Heart left ventricle (tissue), 16 donors: ENCODE results near the gene LUZP2. TPM values are rescaled to one million over a fixed set of nuclear protein-coding genes. Genes with fewer than 3 reads are reported as not detected.
"Not testable (repeated sequence)": the region's sequence is repeated elsewhere in the genome, so short reads cannot be mapped to it uniquely, and the experiment has no call there.

Source experiments
- ATAC-seq, 4 donors: fragments of 200-7000 bp; cut with Tn5 transposase; one replicate each; pipeline ENCODE4 v1.9.1; 2020 to 2022; ENCODE audit warnings: moderate library complexity in 4 of 4, mild to moderate bottlenecking in 3 of 4, moderate number of reproducible peaks in 1 of 4
- DNase-seq, 5 donors: peaks; one replicate each; pipeline ENCODE4 v3.0.0-alpha.2; 2020
- H3K27ac ChIP-seq, 12 donors: fragments of 200-600 bp; sonication (generic) in 4 of 12; one replicate each; pipeline versions ENCODE4 v1.5.0 to v1.8.0; 2016 to 2022; ENCODE audit warnings: mild to moderate bottlenecking in 2 of 12
- H3K27me3 ChIP-seq, 9 donors: fragments of 200-600 bp; sonication (generic) in 2 of 9; one replicate each; pipeline versions ENCODE4 v1.5.1 to v1.8.0; 2016 to 2022; ENCODE audit warnings: mild to moderate bottlenecking in 3 of 9
- H3K36me3 ChIP-seq, 9 donors: fragments of 200-600 bp; sonication (generic) in 2 of 9; one replicate each; pipeline versions ENCODE4 v1.5.0 to v1.8.0; 2018 to 2022; ENCODE audit warnings: mild to moderate bottlenecking in 2 of 9
- H3K4me1 ChIP-seq, 12 donors: fragments of 200-600 bp; sonication (generic) in 4 of 12; one replicate each; pipeline versions ENCODE4 v1.5.0 to v1.8.0; 2016 to 2022; ENCODE audit warnings: mild to moderate bottlenecking in 3 of 12
- H3K4me3 ChIP-seq, 12 donors: fragments of 200-600 bp; sonication (generic) in 4 of 12; one replicate each; pipeline versions ENCODE4 v1.5.0 to v1.8.0; 2017 to 2022; ENCODE audit warnings: mild to moderate bottlenecking in 9 of 12, moderate library complexity in 4 of 12
- H3K9me3 ChIP-seq, 12 donors: fragments of 200-600 bp; sonication (generic) in 4 of 12; one replicate each; pipeline versions ENCODE4 v1.5.0 to v1.8.0; 2016 to 2022; ENCODE audit warnings: mild to moderate bottlenecking in 1 of 12
- POLR2A ChIP-seq, 2 donors: fragments of 450-650 bp; IDR thresholded peaks; one replicate each; pipeline ENCODE4 v1.6.1; 2017; ENCODE audit warnings: antibody characterized with exemption in 2 of 2, mild to moderate bottlenecking in 2 of 2, moderate library complexity in 2 of 2
- WGBS, 4 donors: extraction: QIAGEN DNeasy Blood & Tissue Kit in 2 of 4; methylation state at CpG; one replicate each; pipeline versions ENCODE4 v1.1.5 to v1.1.7; 2013 to 2018; 5-methylcytosine and 5-hydroxymethylcytosine counted together
- intact Hi-C, 10 donors: fragments of 100-400 bp; cut with DNase I; formaldehyde crosslinking; loops; one replicate each; pipeline versions ENCODE4 v1.11.1 to v1.14.2; 2022
- polyA plus RNA-seq, 2 donors: library from polyadenylated mRNA; stranded (reverse); fragments of 200-250 nt; gene quantifications; one replicate each; pipeline ENCODE4 v1.2.3, GENCODE V29; 2013
- total RNA-seq, 9 donors: library from RNA; depleted of rRNA in 2 of 9; stranded (reverse); fragments of >200 nt in 2 of 9; fragmentation: NEBNext Ultra II Directional in 3 of 9; extraction: Animal tissue kit (Norgen Biotek cat#: 25700) in 3 of 9; gene quantifications; one replicate each; pipeline versions ENCODE4 v1.1.0 to v1.2.4, GENCODE V29; 2016 to 2023
- TF ChIP-seq, protein P1 (sequence below), 12 donors: fragments of 200-600 bp; sonication (generic) in 4 of 12; IDR thresholded peaks; one replicate each; pipeline versions ENCODE4 v1.5.0 to v1.8.0; 2018 to 2022; ENCODE audit warnings: antibody characterized with exemption in 12 of 12, mild to moderate bottlenecking in 5 of 12
- donor health status: ischemic (EF 13 %, LVEDD 7.1; RV severe dilation, severe dysfunction).
- donor health status: healthy with polysubstance abuse.
- donor health status: DM: no; HTN: yes; CAD: no.
- donor health status: DM: no; HTN: no; CAD: no.
- donor health status: ischemic (EF 25% LVEDD 6.9; RV normal size, moderate dysfunction).
- donor health status: ischemic (EF 25% LVEDD 5.7; RV mildly dilated, moderate dysfunction).
- donor health status: healthy.
- donor health status: DM: yes; HTN: yes; CAD: no.
- donor health status: ischemic (EF 35%, LVEDD 5.7; RV mildly dilated, moderate dysfunction).
- donor health status: nonischemic (EF 11% LVEDD 7.7; RV severe dilation, severe dysfunction).
- donor health status: DM: yes; HTN: yes; CAD: no.
- donor health status: PGD.
- donor health status: ischemic (EF 29% LVEDD 5.4; RV normal size, mild dysfunction).
- donor health status: nonischemic (EF 23%, LVEDD 6.1; RV moderate dilation, normal function).

The LUZP2 gene
- total and polyA plus RNA-seq, 11 donors = 0.11 to 0.30 (median 0.17) TPM; not detected in 7

DNA sequence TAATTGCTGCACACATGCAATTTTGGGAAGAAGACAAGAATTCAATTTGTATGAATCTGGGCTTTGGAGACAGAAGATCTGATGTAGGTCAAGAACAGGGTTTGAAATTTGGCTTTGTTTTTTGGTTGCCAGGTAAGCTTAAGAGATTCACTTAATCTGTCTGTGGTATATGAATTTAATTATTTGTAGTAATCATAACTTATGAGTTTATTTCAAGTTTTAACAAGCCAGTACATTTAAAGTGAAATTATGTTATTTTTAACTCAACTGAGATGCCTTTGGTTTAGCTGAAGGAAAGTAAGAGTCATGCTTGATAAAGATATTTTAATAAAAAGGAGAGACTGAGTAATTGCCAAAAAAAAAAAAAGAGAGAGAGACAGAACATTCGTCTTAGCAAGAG is 384.1 kb downstream of the LUZP2 start:
- Histone ChIP-seq H3K4me3 (no peak overlapping the region), H3K27ac (no peak overlapping the region), H3K9me3 (no peaks in the 10 kb centered on the region), H3K36me3 (no peaks in the 10 kb centered on the region), H3K4me1 (no peaks in the 10 kb centered on the region), H3K27me3 (no peaks in the 10 kb centered on the region)
- 11 to 29% (median 25%) methylated on average over 1 of the region's 1 CpG for WGBS, 4 donors
- no peak for DNase-seq
- no peak for TF ChIP-seq POLR2A (IDR thresholded peaks at IDR 0.05)
- TF ChIP-seq, protein P1, sequence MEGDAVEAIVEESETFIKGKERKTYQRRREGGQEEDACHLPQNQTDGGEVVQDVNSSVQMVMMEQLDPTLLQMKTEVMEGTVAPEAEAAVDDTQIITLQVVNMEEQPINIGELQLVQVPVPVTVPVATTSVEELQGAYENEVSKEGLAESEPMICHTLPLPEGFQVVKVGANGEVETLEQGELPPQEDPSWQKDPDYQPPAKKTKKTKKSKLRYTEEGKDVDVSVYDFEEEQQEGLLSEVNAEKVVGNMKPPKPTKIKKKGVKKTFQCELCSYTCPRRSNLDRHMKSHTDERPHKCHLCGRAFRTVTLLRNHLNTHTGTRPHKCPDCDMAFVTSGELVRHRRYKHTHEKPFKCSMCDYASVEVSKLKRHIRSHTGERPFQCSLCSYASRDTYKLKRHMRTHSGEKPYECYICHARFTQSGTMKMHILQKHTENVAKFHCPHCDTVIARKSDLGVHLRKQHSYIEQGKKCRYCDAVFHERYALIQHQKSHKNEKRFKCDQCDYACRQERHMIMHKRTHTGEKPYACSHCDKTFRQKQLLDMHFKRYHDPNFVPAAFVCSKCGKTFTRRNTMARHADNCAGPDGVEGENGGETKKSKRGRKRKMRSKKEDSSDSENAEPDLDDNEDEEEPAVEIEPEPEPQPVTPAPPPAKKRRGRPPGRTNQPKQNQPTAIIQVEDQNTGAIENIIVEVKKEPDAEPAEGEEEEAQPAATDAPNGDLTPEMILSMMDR (IDR thresholded peaks at IDR 0.05) = no peak
- intact Hi-C loops = no loop called here
- no peak for ATAC-seq

DNA sequence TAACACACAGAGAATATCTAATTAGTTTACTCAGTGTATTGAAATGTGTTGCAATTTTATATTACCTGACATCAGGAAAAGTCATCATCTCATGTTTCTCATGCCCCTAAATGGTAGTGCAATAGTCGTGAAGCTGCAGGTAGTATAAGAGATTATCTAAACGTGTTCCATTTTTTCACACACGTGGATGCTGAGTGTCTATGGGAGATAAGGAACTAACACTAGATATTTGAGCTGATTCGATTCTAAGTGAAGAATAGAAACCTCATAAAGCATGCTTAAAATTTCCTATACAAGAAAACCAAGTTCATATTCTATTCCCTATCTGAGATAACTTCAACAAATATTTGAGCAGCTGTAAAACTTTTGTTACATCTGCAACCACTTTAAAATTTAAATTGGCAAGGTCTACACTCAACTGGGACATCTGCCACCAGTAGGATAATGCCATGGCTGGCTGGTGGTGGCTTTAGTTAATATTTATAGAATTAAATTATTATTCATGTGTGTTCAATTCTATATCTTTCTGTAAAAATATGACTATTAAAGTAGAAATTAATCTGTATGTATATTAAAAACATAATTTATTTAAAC is 388.8 kb downstream of the LUZP2 start:
- Histone ChIP-seq H3K36me3 (no peaks in the 10 kb centered on the region), H3K9me3 (no peaks in the 10 kb centered on the region), H3K4me3 (no peak overlapping the region), H3K4me1 (no peaks in the 10 kb centered on the region), H3K27me3 (no peaks in the 10 kb centered on the region), H3K27ac (no peak overlapping the region)
- no peak for TF ChIP-seq POLR2A (IDR thresholded peaks at IDR 0.05)
- TF ChIP-seq, protein P1 (IDR thresholded peaks at IDR 0.05) = no peak
- intact Hi-C loops = no loop called here
- no peak for DNase-seq
- ATAC-seq = no peak
- WGBS, 4 donors = 51 to 70% (median 58%) methylated on average over 4 of the region's 4 CpGs

DNA sequence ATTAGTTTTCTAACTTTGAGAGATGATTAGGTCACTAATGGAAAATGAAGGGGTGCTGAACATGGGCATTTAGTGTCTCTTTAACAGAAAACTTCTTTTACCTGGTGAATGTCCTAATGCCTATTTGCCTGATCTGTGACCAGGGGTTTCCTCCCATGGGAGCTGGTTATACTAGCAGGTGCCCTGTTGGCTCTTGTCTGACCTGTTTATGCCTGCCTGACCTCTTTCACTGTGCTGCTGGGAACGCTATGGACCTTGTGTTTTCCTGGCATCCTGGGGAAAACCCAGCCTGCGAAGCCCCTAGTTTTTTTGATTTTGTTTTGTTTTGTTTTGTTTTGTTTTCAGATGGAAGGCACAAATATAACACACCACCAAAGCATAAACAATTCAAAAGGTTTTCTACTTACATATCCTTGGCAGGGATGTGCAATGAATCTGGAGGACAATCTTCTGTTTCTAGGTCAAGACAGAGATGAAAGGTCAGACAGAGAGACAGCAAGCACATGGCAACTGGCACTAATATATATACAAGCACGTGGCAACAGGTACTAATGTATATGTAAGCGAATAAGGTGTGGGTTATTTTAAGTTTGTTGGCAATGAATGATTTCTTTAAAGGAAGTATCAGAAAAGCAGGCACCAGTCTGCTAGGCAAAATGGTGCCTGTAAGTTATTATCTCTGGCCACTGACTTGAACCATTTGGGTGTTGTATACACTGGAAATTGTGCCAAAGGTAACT is 390.2 kb downstream of the LUZP2 start:
- no peaks in the 10 kb centered on the region for H3K9me3 ChIP-seq
- 56 to 81% (median 70%) methylated on average over 4 of the region's 4 CpGs for WGBS, 4 donors
- no peaks in the 10 kb centered on the region for H3K27me3 ChIP-seq
- H3K27ac ChIP-seq = no peak overlapping the region
- no peak for DNase-seq
- ATAC-seq = no peak
- intact Hi-C loops = no loop called here
- no peak for TF ChIP-seq POLR2A (IDR thresholded peaks at IDR 0.05)
- TF ChIP-seq, protein P1 (IDR thresholded peaks at IDR 0.05) = no peak
- no peak overlapping the region for H3K4me3 ChIP-seq
- no peaks in the 10 kb centered on the region for H3K36me3 ChIP-seq
- H3K4me1 ChIP-seq = no peaks in the 10 kb centered on the region

DNA sequence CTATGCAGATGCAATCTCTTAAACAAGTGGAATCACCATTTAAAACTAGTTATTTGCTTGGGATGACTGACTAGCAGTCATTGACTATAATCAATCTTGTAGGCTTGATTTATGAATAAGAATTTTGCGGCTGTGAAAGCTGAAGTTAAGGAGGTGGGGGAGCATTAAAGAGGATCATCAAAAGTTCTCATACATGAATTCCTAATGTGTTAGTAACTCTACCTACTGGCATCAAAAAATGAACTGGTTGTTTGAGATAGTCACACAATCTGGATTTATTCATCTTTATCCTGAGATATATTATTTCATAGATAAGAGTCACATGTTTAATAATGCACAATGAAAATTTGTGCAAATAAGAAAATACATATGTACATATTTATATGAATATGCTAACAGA is 393.6 kb downstream of the LUZP2 start:
- no peaks in the 10 kb centered on the region for H3K4me1 ChIP-seq
- no peak for DNase-seq

DNA sequence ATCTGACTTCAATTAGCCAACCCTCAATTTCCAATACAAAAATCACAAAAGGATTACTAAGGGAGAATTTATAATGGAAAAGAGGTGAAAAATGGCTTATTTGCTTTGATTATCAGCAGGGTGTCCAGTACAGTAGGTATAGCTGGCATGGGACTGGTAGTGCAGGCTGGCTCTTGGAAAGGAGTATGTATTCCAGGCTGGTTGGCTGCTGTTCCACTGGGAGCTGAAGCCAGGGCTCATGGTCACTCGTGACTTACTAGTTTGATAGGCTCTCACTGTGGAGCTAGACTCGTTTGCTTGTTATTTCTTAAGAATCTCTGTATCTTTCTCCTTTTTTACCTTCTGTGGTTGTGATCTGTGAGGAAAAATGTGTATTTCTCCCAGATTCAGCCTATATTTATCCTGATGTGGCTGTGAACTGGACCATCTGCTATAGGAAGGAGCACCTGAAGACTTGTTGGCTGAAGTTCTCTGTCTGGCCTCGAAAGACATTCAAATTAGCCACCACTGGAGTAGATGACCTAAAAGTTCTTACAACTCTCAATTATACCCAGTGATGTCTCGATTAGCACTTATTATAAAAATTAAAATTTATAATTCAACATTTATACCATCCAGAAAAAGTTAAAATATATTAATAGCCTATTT is 395.1 kb downstream of the LUZP2 start:
- DNase-seq, intact Hi-C loops, H3K27me3 ChIP-seq, H3K4me1 ChIP-seq, H3K36me3 ChIP-seq, H3K9me3 ChIP-seq, H3K4me3 ChIP-seq, H3K27ac ChIP-seq: not testable (repeated sequence)
- peak; percentile 61 to 84 (median 78) for ATAC-seq
- 71 to 82% (median 72%) methylated on average over 4 of the region's 4 CpGs for WGBS, 4 donors

More for the DNA sequence above, 393.6 kb downstream of the LUZP2 start:
- Histone ChIP-seq H3K36me3 (no peaks in the 10 kb centered on the region), H3K27me3 (no peaks in the 10 kb centered on the region), H3K27ac (no peak overlapping the region), H3K9me3 (no peaks in the 10 kb centered on the region), H3K4me3 (no peak overlapping the region)
- 90 to 95% (median 92%) methylated on average over 1 of the region's 1 CpG for WGBS, 4 donors
- no peak for ATAC-seq
- intact Hi-C loops = no loop called here
- TF ChIP-seq POLR2A (IDR thresholded peaks at IDR 0.05) = no peak
- TF ChIP-seq, protein P1 (IDR thresholded peaks at IDR 0.05) = no peak
